ENCODE data around the gene CYP46A1.

CYP46A1 gene

GRCh38 chr14:99754141-99755067 lies 70.3 kb downstream of the CYP46A1 start:
- no peak for DNase-seq (ENCODE audit: low read depth)
- no peak for TF ChIP-seq CTCF (IDR thresholded peaks at IDR 0.05; ENCODE audit: control insufficient read depth, extremely low read depth, insufficient read depth)

GRCh38 chr14:99755068-99755405 lies 70.9 kb downstream of the CYP46A1 start:
- no peak overlapping the region for H3K4me3 ChIP-seq (ENCODE audit: low read depth, low read length)
- no peak for DNase-seq (ENCODE audit: low read depth)
- TF ChIP-seq CTCF (IDR thresholded peaks at IDR 0.05; ENCODE audit: control insufficient read depth, extremely low read depth, insufficient read depth), result no peak

More at GRCh38 chr14:99754141-99755067, 70.3 kb downstream of the CYP46A1 start:
- H3K4me3 ChIP-seq (ENCODE audit: low read depth, low read length), result no peak overlapping the region

GRCh38 chr14:99755629-99756603 lies 71.8 kb downstream of the CYP46A1 start:
- no peak for DNase-seq (ENCODE audit: low read depth)

GRCh38 chr14:99756796-99757195 lies 72.7 kb downstream of the CYP46A1 start:
- H3K4me3 ChIP-seq (ENCODE audit: low read depth, low read length), result no peak overlapping the region
- no peak for DNase-seq (ENCODE audit: low read depth)
- no peak for TF ChIP-seq CTCF (IDR thresholded peaks at IDR 0.05; ENCODE audit: control insufficient read depth, extremely low read depth, insufficient read depth)

More at GRCh38 chr14:99755629-99756603, 71.8 kb downstream of the CYP46A1 start:
- no peak for TF ChIP-seq CTCF (IDR thresholded peaks at IDR 0.05; ENCODE audit: control insufficient read depth, extremely low read depth, insufficient read depth)
- no peak overlapping the region for H3K4me3 ChIP-seq (ENCODE audit: low read depth, low read length)

- no peak for TF ChIP-seq CTCF (IDR thresholded peaks at IDR 0.05; ENCODE audit: control insufficient read depth, extremely low read depth, insufficient read depth)
- no peak for DNase-seq (ENCODE audit: low read depth)
Observed at GRCh38 chr14:99757331-99758070, 73.4 kb downstream of the CYP46A1 start.

GRCh38 chr14:99758121-99758821 lies 74.2 kb downstream of the CYP46A1 start:
- no peak for TF ChIP-seq CTCF (IDR thresholded peaks at IDR 0.05; ENCODE audit: control insufficient read depth, extremely low read depth, insufficient read depth)
- no peak overlapping the region for H3K4me3 ChIP-seq (ENCODE audit: low read depth, low read length)
- DNase-seq (ENCODE audit: low read depth), result no peak

More at GRCh38 chr14:99757331-99758070, 73.4 kb downstream of the CYP46A1 start:
- H3K4me3 ChIP-seq (ENCODE audit: low read depth, low read length), result no peak overlapping the region

Measured in LNCaP clone FGC (cell line).